GM12874 (cell line): ENCODE data around the gene UBAP2L.

ENCODE experiments used
- TF ChIP-seq, protein P1 (sequence below): IDR thresholded peaks from 2 replicates; pipeline ENCODE4 v1.5.1; 2011; ENCODE audit warnings: low read depth, mild to moderate bottlenecking, control low read depth, low read length, moderate library complexity; ENCODE audit not compliant: insufficient read depth

The UBAP2L gene

DNA sequence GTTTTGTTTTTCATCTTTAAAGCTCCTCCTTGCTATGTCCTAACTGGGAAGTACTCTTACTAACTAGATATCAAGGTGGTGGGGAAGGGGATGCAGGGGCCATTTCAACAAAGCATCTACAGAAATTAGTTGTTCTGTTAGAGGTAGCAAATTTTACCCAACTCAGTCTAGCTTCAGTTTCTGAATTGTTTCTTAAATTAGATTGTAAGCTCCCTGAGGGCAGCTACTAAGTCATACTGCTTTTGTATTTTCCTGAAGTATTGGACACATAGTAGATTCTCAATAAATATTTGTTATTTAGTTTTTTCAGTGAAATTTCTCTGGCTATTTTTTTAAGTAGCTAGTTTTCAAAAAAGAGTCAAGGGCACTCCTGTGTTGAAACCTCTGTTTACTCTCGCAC lies 1.8 kb downstream of the UBAP2L start:
- TF ChIP-seq, protein P1, sequence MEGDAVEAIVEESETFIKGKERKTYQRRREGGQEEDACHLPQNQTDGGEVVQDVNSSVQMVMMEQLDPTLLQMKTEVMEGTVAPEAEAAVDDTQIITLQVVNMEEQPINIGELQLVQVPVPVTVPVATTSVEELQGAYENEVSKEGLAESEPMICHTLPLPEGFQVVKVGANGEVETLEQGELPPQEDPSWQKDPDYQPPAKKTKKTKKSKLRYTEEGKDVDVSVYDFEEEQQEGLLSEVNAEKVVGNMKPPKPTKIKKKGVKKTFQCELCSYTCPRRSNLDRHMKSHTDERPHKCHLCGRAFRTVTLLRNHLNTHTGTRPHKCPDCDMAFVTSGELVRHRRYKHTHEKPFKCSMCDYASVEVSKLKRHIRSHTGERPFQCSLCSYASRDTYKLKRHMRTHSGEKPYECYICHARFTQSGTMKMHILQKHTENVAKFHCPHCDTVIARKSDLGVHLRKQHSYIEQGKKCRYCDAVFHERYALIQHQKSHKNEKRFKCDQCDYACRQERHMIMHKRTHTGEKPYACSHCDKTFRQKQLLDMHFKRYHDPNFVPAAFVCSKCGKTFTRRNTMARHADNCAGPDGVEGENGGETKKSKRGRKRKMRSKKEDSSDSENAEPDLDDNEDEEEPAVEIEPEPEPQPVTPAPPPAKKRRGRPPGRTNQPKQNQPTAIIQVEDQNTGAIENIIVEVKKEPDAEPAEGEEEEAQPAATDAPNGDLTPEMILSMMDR = no peak

GRCh38 chr1:154222918-154223317 lies 2.2 kb downstream of the UBAP2L start:
- TF ChIP-seq, protein P1 = no peak

DNA sequence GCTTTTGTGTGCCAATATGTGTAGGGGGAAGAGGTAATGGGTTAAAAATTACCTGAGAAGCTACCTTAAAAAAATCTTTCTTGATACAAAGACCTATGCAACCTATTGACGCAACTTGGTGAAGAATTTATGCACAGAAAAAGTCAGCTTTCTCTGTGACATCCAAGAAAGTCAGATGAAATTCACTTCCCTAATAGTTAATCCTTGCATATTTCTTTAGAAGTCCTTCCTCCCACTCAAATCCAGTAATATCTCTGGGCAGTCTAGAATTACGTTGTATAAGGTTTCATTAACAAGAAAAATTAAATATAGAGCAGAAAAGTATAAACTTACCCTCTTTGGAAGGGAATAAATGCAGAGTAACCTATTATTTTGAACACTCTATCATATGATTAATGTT lies 2.9 kb downstream of the UBAP2L start:
- TF ChIP-seq, protein P1 = no peak

DNA sequence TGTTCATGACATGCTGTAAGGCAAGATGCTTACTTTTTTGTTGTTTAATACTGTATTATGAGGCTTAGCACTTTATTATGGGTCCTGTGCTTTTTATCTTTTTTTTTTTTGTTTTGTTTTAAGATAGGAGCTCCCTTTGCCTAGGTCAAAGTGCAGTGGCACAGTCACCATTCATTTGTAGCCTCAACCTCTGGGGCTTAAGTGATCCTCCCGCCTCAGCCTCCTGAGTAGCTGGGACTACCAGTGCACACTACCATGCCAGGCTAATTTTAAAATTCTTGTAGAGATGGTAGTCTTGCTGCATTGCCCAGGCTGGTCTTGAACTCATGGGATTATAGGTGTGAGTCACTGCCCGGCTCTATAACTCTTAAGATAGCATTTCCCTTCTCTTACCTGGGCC lies 4.6 kb downstream of the UBAP2L start:
- TF ChIP-seq, protein P1 = no peak

GRCh38 chr1:154236855-154237254 lies 16.1 kb downstream of the UBAP2L start:
- TF ChIP-seq, protein P1 = no peak

GRCh38 chr1:154237435-154237834 lies 16.7 kb downstream of the UBAP2L start:
- TF ChIP-seq, protein P1 = no peak

DNA sequence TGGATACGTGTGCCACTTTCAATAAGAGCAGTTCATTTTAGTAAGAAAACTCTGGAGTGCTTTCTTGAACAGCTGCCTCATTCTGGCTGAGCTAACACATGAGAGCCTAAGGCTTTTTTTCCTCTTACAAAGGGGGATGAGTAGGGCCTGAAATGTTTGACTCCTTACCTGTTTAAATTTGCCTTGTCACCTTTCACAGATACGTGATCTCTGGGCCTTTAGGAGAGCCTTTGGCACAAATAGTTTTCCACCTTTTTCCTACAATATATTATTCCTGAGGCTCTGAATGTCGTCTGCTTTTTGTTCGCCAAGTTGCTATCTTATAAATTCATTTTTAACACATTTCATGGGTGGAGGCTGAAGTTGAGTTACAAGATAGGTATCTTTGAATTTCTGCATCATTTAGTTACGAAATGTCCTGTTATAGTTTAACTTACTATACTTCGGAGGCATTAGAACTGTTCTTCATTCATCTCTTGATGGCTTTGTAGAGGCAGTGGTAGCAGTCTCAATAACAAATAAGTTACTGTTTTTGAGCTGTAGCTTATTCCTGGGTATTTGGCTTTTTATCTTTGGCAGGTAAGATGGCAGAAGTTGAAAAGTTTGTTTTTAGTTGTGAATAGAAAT lies 17.2 kb downstream of the UBAP2L start:
- TF ChIP-seq, protein P1 = no peak
